Inflammatory macrophage (primary cell): ENCODE measurements around the gene KCNK3.
"Not testable (repeated sequence)": the region's sequence is repeated elsewhere in the genome, so short reads cannot be mapped to it uniquely, and the experiment has no call there.

Experiments
- DNase-seq, 2 donors: peaks; one replicate each; pipeline ENCODE4 v3.0.0-alpha.2; 2020 to 2022

Gene KCNK3

DNA sequence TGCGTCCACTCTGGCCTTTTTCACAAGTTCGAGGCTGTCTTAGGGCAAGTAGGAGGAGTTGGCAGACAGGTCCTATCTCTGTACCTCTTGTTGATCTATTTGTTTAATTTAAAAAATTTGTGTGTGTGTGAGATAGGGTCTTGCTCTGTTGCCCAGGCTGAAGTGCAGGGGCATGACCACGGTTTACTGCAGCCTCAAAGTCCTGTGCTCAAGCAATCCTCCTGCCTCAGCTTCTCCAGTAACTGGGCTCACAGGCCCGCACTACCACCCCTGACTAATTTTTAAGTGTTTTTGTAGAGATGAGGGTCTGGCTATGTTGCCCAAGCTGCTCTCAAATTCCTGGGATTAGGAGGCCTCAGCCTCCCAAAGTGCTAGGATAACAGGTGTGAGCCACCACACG is 67.3 kb downstream of the KCNK3 start:
- DNase-seq: no peak

DNA sequence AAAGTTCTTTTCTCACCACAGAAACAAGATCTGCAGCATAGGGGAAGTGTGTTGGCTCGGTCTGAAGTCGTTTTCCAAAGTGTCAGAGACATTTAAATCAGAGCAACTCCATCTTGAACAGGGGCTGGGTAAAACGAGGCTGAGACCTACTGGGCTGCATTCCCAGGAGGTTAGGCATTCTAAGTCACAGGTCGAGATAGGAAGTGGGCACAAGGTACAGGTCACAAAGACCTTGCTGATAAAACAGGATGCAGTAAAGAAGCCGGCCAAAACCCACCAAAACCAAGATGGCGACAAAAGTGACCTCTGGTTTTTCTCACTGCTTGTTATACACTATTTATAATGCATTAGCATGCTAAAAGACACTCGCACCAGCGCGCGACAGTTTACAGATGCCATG is 68.5 kb downstream of the KCNK3 start:
- DNase-seq: not testable (repeated sequence)

DNA sequence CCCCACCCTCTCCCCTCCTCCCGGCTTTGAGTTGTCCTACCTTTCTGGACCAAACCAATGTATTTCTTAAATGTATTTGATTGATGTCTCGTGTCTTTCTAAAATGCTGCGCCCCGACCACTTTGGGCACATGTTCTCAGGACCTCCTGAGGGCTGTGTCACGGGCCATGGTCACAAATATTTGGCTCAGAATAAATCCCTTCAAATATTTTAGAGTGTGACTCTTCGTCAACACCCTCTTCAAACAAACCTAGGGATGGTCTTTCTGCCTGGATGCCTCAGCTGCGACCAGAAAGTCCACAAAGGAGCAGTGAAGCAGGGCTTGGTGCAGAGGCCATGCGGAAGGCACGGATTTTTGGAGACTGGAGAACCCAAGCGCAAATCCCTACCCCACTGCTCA is 70.5 kb downstream of the KCNK3 start:
- no peak for DNase-seq

DNA sequence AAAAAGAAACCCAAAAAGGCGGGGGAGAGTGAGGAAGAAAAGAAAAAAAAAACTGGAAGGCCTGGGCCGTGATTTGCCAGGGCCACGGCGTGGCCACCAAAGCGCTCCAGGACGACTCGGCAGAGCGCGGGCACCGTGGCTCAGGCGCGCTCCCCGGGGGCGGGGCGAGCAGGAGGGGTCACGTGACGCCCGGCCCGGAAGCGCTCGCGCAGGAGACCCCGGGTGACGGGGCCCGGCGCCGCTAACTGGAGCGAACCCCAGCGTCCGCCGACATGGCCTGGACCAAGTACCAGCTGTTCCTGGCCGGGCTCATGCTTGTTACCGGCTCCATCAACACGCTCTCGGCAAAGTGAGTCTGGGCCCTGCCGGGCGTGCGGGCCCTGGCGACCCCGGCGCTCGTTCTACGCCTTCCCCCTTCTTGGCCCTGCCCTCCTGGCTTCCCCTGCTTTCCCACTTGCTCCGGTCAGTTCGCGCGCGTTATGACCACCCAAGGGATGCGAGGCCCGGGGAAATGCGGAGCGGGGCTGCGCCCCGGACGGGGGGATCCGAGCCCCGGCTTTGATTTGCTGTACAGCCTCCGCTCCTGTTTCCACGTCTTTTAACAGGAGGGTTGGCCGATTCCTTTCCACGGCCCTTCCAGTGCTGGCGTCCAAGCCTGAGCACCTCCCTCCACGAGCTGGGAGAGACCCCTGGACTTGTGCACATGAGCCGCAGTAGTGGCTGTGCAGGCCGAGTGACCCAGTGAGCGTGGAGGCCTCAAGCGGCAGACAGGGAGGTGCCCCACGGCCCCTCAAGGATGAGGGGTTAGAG is 71.8 kb downstream of the KCNK3 start, which contains the start of gene SLC35F6:
Gene SLC35F6 (plus strand): TSS at position 207 of the 810 bp plus-strand sequence. CDS start 66 bp downstream, at position 273.
- DNase-seq: peak; percentile 84 to 89

DNA sequence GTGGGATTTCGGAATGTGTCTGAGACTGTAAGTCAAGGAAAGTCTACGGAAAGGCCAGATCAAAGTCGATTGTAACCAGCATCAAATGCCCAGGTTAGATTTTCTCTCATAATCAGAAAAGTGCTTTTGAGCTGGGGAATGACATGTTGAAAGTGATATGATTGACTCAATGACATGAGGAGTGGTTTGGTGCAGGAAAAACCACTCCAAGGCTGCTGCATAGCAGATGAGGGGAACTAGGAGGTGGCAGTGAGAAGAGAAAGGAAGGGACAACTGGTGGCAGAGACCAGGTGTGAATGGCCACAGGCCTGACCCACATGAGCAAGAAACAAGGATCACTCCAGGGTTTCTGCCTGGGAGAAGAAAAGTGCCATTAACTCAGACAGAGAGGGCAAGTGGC is 72.4 kb downstream of the KCNK3 start:
- no peak for DNase-seq

DNA sequence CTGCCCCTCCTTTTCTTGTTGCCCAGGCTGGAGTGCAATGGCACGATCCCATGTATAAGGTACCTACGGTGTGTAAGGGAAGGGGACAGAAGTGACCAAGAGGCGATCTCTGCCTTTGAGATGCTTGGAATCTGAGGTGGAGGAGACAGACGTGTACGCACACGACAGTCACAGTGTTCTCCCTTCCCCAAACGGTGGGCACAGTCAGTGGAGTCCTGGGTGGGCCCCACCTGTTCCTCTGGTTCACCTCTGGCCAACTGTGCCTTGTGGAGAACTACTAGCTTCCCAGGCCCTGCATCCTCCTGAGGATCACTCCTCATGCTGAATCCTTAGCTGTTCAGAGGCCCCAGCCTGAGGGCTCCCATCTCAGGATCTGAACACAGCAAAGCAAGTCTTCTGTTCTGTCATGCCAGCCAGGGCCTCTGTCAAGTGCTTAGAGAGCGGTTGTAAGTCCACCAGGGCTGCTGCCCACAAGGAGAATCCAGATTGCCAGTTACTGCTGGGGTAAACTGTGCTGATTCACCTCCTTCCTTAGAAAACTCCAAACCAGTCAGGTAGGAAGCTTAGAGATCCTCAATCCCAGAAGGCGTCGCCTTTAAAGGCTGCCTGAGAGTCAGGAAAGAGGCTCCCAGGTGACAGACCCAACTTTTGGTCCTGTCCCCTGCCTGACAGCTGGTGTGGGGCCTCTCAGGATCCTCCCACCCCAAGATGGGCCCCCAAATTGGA is 73.1 kb downstream of the KCNK3 start:
- no peak for DNase-seq

DNA sequence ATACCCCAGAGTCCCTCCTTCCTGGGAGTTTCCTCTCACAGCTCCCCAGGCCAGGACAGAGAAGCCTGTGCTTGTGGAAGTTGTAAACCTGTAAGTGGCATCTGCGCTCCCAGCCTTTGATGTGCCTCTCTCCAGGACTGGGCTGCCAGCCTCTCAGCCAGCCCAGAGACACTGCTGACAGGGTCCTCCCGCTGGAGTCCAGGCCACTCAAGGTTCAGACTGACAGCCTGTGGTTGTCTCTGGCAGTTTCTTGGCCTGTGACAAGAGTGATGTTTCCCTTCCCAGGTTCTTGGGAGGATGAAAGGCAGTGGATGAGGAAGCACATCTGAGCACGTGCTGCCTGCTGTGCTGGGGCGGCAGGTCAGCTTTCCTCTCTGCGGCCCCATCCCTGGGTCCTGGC is 74.6 kb downstream of the KCNK3 start:
- DNase-seq: no peak

DNA sequence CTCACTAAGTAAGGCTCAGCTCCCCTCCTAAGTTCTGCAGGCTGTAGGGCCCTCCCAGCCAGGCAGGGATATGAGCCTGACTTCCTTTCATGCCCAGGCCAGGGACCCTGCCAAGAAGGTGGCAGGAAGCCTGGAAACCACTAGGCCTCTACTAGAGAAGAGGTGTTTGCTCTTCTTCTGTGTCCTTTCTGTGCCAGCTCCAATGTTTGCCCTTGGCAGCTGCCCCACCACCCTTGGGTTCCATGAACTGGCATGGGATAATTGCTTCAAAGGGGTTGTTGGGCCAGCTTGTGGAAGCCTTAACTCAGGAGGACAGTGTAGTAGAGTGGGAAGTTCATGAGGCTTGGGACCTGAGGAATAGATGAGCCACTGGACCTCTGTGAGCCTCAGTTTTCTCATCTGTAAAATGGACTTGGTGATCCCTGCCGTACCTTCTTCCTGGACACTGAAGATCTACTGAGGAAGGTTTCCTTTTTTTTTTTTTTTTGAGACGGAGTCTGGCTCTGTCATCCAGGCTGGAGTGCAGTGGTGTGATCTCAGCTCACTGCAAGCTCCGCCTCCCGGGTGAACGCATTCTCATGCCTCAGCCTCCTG is 75.5 kb downstream of the KCNK3 start:
- DNase-seq: no peak

DNA sequence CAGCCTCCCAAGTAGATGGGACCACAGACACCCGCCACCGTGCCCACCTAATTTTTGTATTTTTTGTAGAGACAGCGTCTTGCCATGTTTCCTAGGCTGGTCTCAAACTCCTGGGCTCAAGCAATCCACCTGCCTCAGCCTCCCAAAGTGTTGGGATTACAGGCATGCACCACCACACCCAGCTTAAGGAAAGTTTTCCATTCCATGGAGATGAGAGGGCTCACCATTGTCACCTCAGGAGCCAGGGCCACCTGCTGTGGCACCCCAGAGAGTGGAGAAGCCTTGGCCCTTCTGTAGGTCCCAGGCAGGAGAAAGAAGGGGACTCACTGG is 76.2 kb downstream of the KCNK3 start:
- no peak for DNase-seq

DNA sequence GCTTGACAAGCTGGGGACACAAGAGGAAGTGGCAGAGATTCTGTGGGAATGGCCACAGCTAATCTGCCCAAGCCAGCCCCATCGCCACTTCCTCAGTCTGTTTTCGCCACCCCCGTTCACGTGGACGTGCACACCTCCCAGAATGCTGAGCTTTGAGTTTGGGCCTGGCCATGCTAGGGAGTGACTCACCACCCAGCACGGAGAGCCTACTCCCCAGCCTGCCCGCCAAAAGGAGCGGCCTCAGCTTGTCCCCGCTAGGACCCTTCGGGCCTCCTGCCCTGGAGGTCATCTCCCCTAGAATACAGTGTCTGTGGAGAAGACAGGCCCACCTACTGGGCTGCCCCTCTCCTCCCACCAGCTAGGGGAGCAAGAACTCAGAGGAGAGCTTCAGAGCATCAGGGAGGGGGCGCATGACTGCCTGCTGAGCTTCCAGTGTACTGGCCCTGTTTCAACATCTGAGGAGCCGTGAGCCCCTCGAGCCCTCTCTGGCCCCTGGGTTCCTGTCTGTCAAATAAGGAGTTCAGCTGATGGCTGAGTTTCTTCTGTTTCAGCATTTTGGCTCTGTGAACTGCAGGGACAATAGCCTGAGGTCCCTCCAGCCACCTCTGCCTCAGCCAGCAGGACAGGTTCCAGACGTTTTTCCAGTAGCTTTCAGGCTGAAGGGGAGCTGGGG is 76.7 kb downstream of the KCNK3 start:
- peak; percentile 97 for DNase-seq

DNA sequence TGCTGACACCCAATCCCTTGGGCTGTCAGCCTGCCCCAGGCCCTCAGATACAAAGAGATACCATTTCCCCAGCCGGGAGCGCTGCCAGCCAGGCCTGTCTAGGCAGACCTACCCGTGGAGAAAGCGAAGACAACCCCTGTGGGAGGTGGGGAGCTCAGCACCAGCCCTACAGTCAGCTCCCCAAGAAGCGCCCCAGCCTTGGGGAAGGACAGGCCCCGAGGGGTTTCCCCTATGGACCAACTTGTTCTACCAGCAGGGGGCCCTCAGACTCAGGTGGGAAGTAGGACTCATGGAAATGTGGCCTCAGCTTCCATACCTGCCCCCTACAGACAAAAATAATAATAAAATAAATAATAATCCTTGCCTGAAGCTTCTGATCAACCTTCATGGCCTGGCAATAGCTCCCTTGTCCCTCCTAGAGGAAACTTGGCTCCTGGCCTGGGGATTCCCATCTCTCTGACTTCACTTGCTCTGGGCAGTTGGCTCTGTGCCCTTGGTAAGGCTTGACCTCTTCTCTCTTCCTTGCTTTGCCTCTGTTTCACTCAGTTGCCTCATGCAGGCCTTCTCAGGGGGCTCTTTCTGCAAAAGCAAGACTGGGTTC is 78.6 kb downstream of the KCNK3 start:
- DNase-seq: no peak

DNA sequence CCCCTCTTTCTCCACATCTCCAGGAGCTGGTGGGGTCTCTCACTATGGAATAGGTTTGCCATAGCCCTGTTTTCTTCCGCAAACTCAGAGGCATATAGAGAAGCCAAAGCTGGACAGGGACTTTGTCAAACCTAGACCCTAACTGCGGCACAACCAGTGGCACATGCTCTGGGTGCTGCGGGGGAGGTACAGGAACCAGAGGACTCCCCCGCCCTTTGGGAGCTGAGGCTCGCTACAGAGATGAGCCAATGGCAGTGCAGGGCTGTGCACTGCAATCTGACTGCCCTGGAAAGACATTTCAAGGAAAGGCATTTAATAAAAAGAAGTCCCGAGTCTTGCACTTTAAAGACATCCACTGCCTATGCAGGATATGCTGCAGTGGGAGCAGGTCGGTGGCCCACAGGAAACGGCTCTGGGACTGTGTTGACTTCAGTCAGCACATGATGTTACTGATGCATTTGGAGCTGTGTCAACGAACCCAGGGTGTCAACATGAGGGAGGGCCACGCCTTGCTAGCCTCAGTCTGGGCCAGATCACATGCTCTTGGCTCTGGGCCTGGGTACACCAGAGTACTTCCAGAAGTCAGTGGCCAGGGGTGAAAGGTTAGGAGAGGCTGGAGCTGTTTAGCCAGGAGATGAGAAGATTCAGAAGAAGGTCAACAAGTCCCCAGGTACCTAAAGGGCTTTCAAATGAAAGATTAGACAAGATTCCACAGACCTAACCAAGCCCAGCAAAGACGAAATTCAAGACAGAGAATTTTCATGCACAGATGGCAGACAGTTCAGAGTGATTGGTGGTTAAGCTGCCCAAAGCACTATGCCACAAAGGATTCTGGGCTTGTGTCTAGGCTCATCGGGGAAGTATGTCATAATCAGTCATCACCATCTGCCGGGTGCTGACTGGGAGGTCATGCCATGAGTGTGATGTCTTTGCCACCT is 79.8 kb downstream of the KCNK3 start:
- DNase-seq: peak; percentile 76 to 77

DNA sequence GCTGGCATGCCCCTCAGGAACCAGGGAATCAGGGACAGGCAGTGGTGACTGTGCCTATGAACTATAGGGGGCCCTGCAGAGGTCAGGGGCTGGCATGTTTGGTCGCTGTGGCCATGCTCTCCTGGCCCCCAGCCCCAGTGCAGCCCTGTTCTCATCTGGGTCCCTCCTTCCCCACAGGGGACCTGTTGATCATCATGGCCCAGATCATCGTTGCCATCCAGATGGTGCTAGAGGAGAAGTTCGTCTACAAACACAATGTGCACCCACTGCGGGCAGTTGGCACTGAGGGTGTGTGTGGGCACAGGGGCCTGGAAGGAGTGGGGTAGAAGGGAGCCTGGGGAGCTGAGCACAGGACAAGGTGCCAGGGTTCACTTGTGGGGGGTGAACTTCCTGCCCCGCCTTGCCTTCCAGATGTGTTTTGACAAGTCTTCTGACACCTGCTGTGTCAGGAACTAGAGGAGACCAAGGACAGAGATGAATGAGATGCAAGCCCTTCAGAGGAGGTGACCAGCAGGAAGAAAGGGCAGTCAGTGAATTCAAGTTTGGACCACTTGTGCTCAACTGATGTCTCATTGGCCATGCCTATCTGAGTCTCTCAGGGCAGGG is 83.8 kb downstream of the KCNK3 start:
- DNase-seq: no peak

DNA sequence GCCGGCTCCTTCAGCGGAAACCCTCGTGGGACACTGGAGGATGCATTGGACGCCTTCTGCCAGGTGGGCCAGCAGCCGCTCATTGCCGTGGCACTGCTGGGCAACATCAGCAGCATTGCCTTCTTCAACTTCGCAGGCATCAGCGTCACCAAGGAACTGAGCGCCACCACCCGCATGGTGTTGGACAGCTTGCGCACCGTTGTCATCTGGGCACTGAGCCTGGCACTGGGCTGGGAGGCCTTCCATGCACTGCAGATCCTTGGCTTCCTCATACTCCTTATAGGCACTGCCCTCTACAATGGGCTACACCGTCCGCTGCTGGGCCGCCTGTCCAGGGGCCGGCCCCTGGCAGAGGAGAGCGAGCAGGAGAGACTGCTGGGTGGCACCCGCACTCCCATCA is 85.6 kb downstream of the KCNK3 start:
- no peak for DNase-seq

DNA sequence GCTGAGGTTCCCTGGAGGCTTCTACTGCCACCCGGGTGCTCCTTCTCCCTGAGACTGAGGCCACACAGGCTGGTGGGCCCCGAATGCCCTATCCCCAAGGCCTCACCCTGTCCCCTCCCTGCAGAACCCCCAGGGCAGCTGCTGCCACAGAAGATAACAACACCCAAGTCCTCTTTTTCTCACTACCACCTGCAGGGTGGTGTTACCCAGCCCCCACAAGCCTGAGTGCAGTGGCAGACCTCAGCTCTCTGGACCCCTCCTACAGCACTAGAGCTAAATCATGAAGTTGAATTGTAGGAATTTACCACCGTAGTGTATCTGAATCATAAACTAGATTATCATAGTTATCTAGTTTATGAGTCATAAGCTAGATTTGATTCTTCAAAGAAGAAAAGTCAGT is 86.0 kb downstream of the KCNK3 start:
- DNase-seq: no peak

DNA sequence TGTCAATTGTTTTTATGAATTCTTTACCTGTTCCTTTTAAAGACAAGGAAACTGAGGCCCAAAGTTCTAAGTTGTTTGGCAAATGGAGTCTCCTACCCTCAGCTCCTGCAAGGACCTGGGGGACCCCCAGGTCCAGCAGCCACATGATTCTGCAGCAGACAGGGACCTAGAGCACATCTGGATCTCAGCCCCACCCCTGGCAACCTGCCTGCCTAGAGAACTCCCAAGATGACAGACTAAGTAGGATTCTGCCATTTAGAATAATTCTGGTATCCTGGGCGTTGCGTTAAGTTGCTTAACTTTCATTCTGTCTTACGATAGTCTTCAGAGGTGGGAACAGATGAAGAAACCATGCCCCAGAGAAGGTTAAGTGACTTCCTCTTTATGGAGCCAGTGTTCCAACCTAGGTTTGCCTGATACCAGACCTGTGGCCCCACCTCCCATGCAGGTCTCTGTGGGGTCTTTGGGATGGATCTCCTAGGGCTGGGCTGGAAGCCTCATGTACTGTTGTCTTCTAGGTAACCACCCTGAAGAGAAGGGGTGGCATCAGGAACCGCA is 87.8 kb downstream of the KCNK3 start:
- DNase-seq: no peak
